Small intestine (tissue), 7 donors: Measurements from ENCODE around the gene HES2. TPM values are rescaled to one million over a fixed set of nuclear protein-coding genes. Genes with fewer than 3 reads are reported as not detected.
"Not testable (repeated sequence)": the region's sequence is repeated elsewhere in the genome, so short reads cannot be mapped to it uniquely, and the experiment has no call there.

ENCODE experiments used
- DNase-seq, 2 donors: peaks; one replicate each; pipeline versions ENCODE4 v3.0.0 to v3.0.0-alpha.2; 2013
- FAIRE-seq: peaks from 2 replicates; lab custom pipeline; 2012; peaks lifted over from hg19 to GRCh38; lab: Jason Lieb, UNC
- H3K27ac ChIP-seq, 3 donors: one replicate each; pipeline ENCODE4 v1.5.1; 2013; ENCODE audit warnings: low read length in 2 of 3, mild to moderate bottlenecking in 2 of 3, control low read depth in 1 of 3, inconsistent platforms in 1 of 3, low read depth in 1 of 3, moderate library complexity in 1 of 3
- H3K27me3 ChIP-seq, 3 donors: one replicate each; pipeline ENCODE4 v1.6.1; 2013; ENCODE audit warnings: low read length in 3 of 3, inconsistent platforms in 1 of 3; ENCODE audit not compliant: control insufficient read depth in 3 of 3, insufficient read depth in 3 of 3
- H3K36me3 ChIP-seq, 3 donors: one replicate each; pipeline ENCODE4 v1.6.1; 2013; ENCODE audit warnings: low read length in 3 of 3, inconsistent platforms in 1 of 3, low read depth in 1 of 3, mild to moderate bottlenecking in 1 of 3, moderate library complexity in 1 of 3; ENCODE audit not compliant: control insufficient read depth in 3 of 3, insufficient read depth in 2 of 3
- H3K4me1 ChIP-seq, 3 donors: one replicate each; pipeline ENCODE4 v1.6.1; 2013; ENCODE audit warnings: low read length in 2 of 3, inconsistent platforms in 1 of 3, low read depth in 1 of 3, mild to moderate bottlenecking in 1 of 3, moderate library complexity in 1 of 3; ENCODE audit not compliant: control insufficient read depth in 3 of 3, insufficient read depth in 2 of 3
- H3K4me3 ChIP-seq, 3 donors: one replicate each; pipeline ENCODE4 v1.5.1; 2013; ENCODE audit warnings: low read length in 3 of 3, control low read depth in 1 of 3, inconsistent platforms in 1 of 3, low read depth in 1 of 3, mild to moderate bottlenecking in 1 of 3, moderate library complexity in 1 of 3
- H3K9me3 ChIP-seq, 2 donors: one replicate each; pipeline ENCODE4 v1.6.1; 2013; ENCODE audit warnings: low read depth in 1 of 2, low read length in 1 of 2; ENCODE audit not compliant: control insufficient read depth in 2 of 2, insufficient read depth in 1 of 2
- WGBS, 3 donors: extraction: QIAGEN DNeasy Blood & Tissue Kit; methylation state at CpG; one replicate each; pipeline ENCODE4 v1.1.7; 2013; 5-methylcytosine and 5-hydroxymethylcytosine counted together
- polyA plus RNA-seq, 4 donors: library from polyadenylated mRNA; stranded (reverse) in 3 of 4; unstranded in 1 of 4; fragments of 200-250 nt in 3 of 4; fragments of 120-200 nt in 1 of 4; gene quantifications; one replicate each; pipeline versions ENCODE4 v1.2.1 to v1.2.3, GENCODE V29; 2013
- donor health status: healthy with polysubstance abuse.
- donor health status: control.
- donor health status: control.
- donor health status: Bipolar disorder and iron deficiency.
- donor health status: healthy.

HES2 gene
- polyA plus RNA-seq, 4 donors, result 0.55 to 2.2 (median 1.6) TPM

GRCh38 chr1:6459850-6460265 lies 40.1 kb upstream of the HES2 start:
- Histone ChIP-seq H3K9me3 (no peaks in the 10 kb centered on the region), H3K27ac (peak overlapping the region in 1 of 3 donors; percentile 77), H3K27me3 (peaks cover 0 to 9% (median 0%) of the 10 kb centered on the region in 3 donors), H3K4me1 (peaks cover 0 to 9% (median 0%) of the 10 kb centered on the region in 3 donors), H3K4me3 (peak overlapping the region in 1 of 3 donors; percentile 24), H3K36me3 (peaks cover 3 to 83% (median 6%) of the 10 kb centered on the region in 3 donors)
- FAIRE-seq (no peak), DNase-seq (no peak)
- WGBS, 3 donors, result 36 to 69% (median 54%) methylated on average over 17 to 18 of the region's 18 CpGs

GRCh38 chr1:6456800-6457466 lies 37.2 kb upstream of the HES2 start:
- no peak overlapping the region for H3K4me3 ChIP-seq
- no peak for FAIRE-seq
- WGBS, 3 donors, result 81 to 87% (median 85%) methylated on average over 7 to 11 of the region's 11 CpGs
- H3K4me1 ChIP-seq, result peaks cover 0 to 10% (median 0%) of the 10 kb centered on the region in 3 donors
- no peak for DNase-seq
- peaks cover 0 to 9% (median 0%) of the 10 kb centered on the region in 3 donors for H3K27me3 ChIP-seq
- H3K36me3 ChIP-seq, result peaks cover 2 to 82% (median 3%) of the 10 kb centered on the region in 3 donors
- H3K9me3 ChIP-seq, result no peaks in the 10 kb centered on the region
- no peak overlapping the region for H3K27ac ChIP-seq

- WGBS, 3 donors, result 58 to 83% (median 64%) methylated on average over 44 to 58 of the region's 58 CpGs
- H3K4me1 ChIP-seq, H3K4me3 ChIP-seq, H3K27ac ChIP-seq, FAIRE-seq, DNase-seq, H3K9me3 ChIP-seq: not testable (repeated sequence)
- H3K27me3 ChIP-seq, result peaks cover 0 to 14% (median 0%) of the 10 kb centered on the region in 3 donors
- peaks cover 0 to 80% (median 3%) of the 10 kb centered on the region in 3 donors for H3K36me3 ChIP-seq
Observed at GRCh38 chr1:6455752-6456520, 36.2 kb upstream of the HES2 start.

- FAIRE-seq (no peak), DNase-seq (peak in 1 of 2 donors; percentile 44)
- H3K36me3 ChIP-seq, result peaks cover 0 to 76% (median 3%) of the 10 kb centered on the region in 3 donors
- H3K9me3 ChIP-seq, result no peaks in the 10 kb centered on the region
- 41 to 83% (median 50%) methylated on average over 71 to 115 of the region's 115 CpGs for WGBS, 3 donors
- no peak overlapping the region for H3K27ac ChIP-seq
- H3K27me3 ChIP-seq, result peaks cover 0 to 17% (median under 1%) of the 10 kb centered on the region in 3 donors
- H3K4me3 ChIP-seq, result no peak overlapping the region
- H3K4me1 ChIP-seq, result peaks cover 0 to 10% (median 0%) of the 10 kb centered on the region in 3 donors
Observed at GRCh38 chr1:6454856-6455751, 35.4 kb upstream of the HES2 start.

GRCh38 chr1:6453895-6454855 lies 34.5 kb upstream of the HES2 start:
- 44 to 87% (median 59%) methylated on average over 61 to 85 of the region's 85 CpGs for WGBS, 3 donors
- peak in 1 of 2 donors; percentile 14 for DNase-seq
- H3K4me3 ChIP-seq, result peak overlapping the region in 1 of 3 donors; percentile 9
- H3K36me3 ChIP-seq, result peaks cover 0 to 76% (median 0%) of the 10 kb centered on the region in 3 donors
- H3K27me3 ChIP-seq, result peaks cover 0 to 18% (median 7%) of the 10 kb centered on the region in 3 donors
- H3K27ac ChIP-seq, H3K9me3 ChIP-seq, H3K4me1 ChIP-seq, FAIRE-seq: not testable (repeated sequence)

- DNase-seq, result peak; percentile 96 to 98
- Histone ChIP-seq H3K36me3 (peaks cover 0 to 54% (median 0%) of the 10 kb centered on the region in 3 donors), H3K9me3 (no peaks in the 10 kb centered on the region), H3K4me1 (peaks cover 0 to 19% (median 0%) of the 10 kb centered on the region in 3 donors), H3K27ac (peak overlapping the region; percentile 75 to 97 (median 82)), H3K27me3 (peaks cover 0 to 24% (median 21%) of the 10 kb centered on the region in 3 donors), H3K4me3 (peak overlapping the region in 2 of 3 donors; percentile 62 to 82)
- WGBS, 3 donors, result 11 to 50% (median 30%) methylated on average over 6 of the region's 6 CpGs
- no peak for FAIRE-seq
Observed at GRCh38 chr1:6450943-6451373, 31.2 kb upstream of the HES2 start.

- DNase-seq, result not testable (repeated sequence)
- peaks cover 0 to 22% (median 21%) of the 10 kb centered on the region in 3 donors for H3K27me3 ChIP-seq
Observed at GRCh38 chr1:6450486-6450885, 30.8 kb upstream of the HES2 start.

More at GRCh38 chr1:6450486-6450885, 30.8 kb upstream of the HES2 start:
- peak overlapping the region in 2 of 3 donors; percentile 14 to 82 for H3K4me3 ChIP-seq
- H3K4me1 ChIP-seq, result peaks cover 0 to 22% (median 0%) of the 10 kb centered on the region in 3 donors
- not testable (repeated sequence) for FAIRE-seq, H3K9me3 ChIP-seq
- H3K36me3 ChIP-seq, result peaks cover 0 to 49% (median 0%) of the 10 kb centered on the region in 3 donors
- WGBS, 3 donors, result 15 to 23% (median 18%) methylated on average over 8 to 10 of the region's 10 CpGs
- peak overlapping the region; percentile 75 to 97 (median 82) for H3K27ac ChIP-seq
